Panc1 (cell line): Measurements from ENCODE around the gene GAMT. TPM values are rescaled to one million over a fixed set of nuclear protein-coding genes. Genes with fewer than 3 reads are reported as not detected.

ENCODE experiments used
- ATAC-seq: fragments of 200-7000 bp; cut with Tn5 transposase; 2 replicates; pipeline ENCODE4 v1.9.1; 2020; ENCODE audit warnings: mild to moderate bottlenecking, moderate library complexity
- BruUV-seq: library from RNA; stranded (reverse); fragments of 400-500 nt; replicated peaks from 2 replicates; lab custom pipeline; 2021; lab: Mats Ljungman, UMichigan
- CTCF ChIA-PET: fragments of 300-600 bp; sonication (Branson Sonifier 250); formaldehyde crosslinking; loops from one replicate; lab custom pipeline; 2022; ENCODE audit warnings: antibody characterized with exemption; lab: Charles Lee
- POLR2A ChIA-PET: fragments of 300-600 bp; sonication (Branson Sonifier 250); formaldehyde crosslinking; loops from one replicate; lab custom pipeline; 2022; ENCODE audit warnings: antibody characterized with exemption; lab: Charles Lee
- DNase-seq: peaks from one replicate; pipeline ENCODE4 v3.0.0-alpha.2; 2010; ENCODE audit warnings: low read depth, low spot score
- H3K27ac ChIP-seq: 2 replicates; pipeline ENCODE4 v1.5.1; 2011; ENCODE audit warnings: mild to moderate bottlenecking, low read length, inconsistent platforms
- H3K27me3 ChIP-seq: fragments of 200-500 bp; sonication (Bioruptor generic); 2 replicates; pipeline ENCODE4 v1.6.0; 2014; ENCODE audit warnings: low read length, inconsistent platforms; ENCODE audit not compliant: control insufficient read depth, insufficient read depth
- H3K36me3 ChIP-seq: fragments of 200-500 bp; sonication (Bioruptor generic); 2 replicates; pipeline ENCODE4 v1.5.1; 2014; ENCODE audit warnings: inconsistent platforms, mild to moderate bottlenecking, low read length, moderate library complexity; ENCODE audit not compliant: control insufficient read depth, insufficient read depth
- H3K4me1 ChIP-seq: 2 replicates; pipeline ENCODE4 v1.5.1; 2011; ENCODE audit warnings: inconsistent platforms, mild to moderate bottlenecking, low read length, moderate library complexity; ENCODE audit not compliant: control insufficient read depth, insufficient read depth
- H3K4me3 ChIP-seq, 2 experiments: 2 replicates each; pipeline ENCODE4 v1.5.1; 2011 to 2012; ENCODE audit warnings: low read depth in 2 of 2, low read length in 2 of 2, mild to moderate bottlenecking in 2 of 2, inconsistent platforms in 1 of 2, moderate library complexity in 1 of 2
- H3K9me3 ChIP-seq: fragments of 200-500 bp; sonication (Bioruptor generic); 2 replicates; pipeline ENCODE4 v1.5.1; 2014; ENCODE audit warnings: low read depth, mild to moderate bottlenecking, inconsistent platforms, low read length, moderate library complexity; ENCODE audit not compliant: control insufficient read depth, insufficient read depth
- CTCF ChIP-seq: fragments of 450-650 bp; IDR thresholded peaks from 2 replicates; pipeline ENCODE4 v1.5.1; 2017; ENCODE audit warnings: mild to moderate bottlenecking
- POLR2AphosphoS5 ChIP-seq: IDR thresholded peaks from 2 replicates; pipeline ENCODE4 v1.6.1; 2012; ENCODE audit warnings: mild to moderate bottlenecking, low read depth, low read length, moderate library complexity
- REST ChIP-seq, 2 experiments: IDR thresholded peaks; 2 replicates each; pipeline ENCODE4 v1.6.1; 2011 to 2012; ENCODE audit warnings: low read depth in 2 of 2, control low read depth in 1 of 2, low read length in 1 of 2, mild to moderate bottlenecking in 1 of 2, moderate library complexity in 1 of 2; ENCODE audit not compliant: insufficient read depth in 1 of 2
- SIN3A ChIP-seq: IDR thresholded peaks from 2 replicates; pipeline ENCODE4 v1.6.1; 2012; ENCODE audit warnings: low read depth, mild to moderate bottlenecking, low read length, moderate library complexity, borderline replicate concordance; ENCODE audit not compliant: insufficient read depth
- TCF7L2 ChIP-seq: IDR thresholded peaks from 2 replicates; pipeline ENCODE4 v1.6.1; 2011; ENCODE audit warnings: mild to moderate bottlenecking, low read depth, low read length, inconsistent platforms
- in situ Hi-C: cut with HindIII; loops from 2 replicates; pipeline ENCODE4 v1.10.0; 2016; ENCODE audit warnings: low sequenced_read_pairs, low pct_unique_long_range_greater_than_20kb
- intact Hi-C: fragments of 100-400 bp; cut with micrococcal nuclease; formaldehyde crosslinking; loops from one replicate; pipeline ENCODE4 v1.10.0; 2022; ENCODE audit not compliant: unreplicated experiment
- total RNA-seq: library from RNA; stranded (reverse); gene quantifications from one replicate; pipeline ENCODE4 v1.2.1, GENCODE V29; 2021; ENCODE audit not compliant: unreplicated experiment

GAMT gene
- total RNA-seq, 1 experiment from 2014 or later = 21.2 TPM

- no peak for ATAC-seq
- Histone ChIP-seq H3K9me3 (no peaks in the 10 kb centered on the region), H3K27me3 (no peaks in the 10 kb centered on the region), H3K27ac (no peak overlapping the region), H3K4me1 (peaks cover 24% of the 10 kb centered on the region), H3K36me3 (peaks cover 3% of the 10 kb centered on the region; the same call in 1 of the 2 replicates), H3K4me3 (no peak overlapping the region)
- intact Hi-C loops (no loop called here), in situ Hi-C loops (no loop called here)
- ChIA-PET POLR2A (no interaction called here), CTCF (no interaction called here)
- TF ChIP-seq CTCF (no peak), SIN3A (no peak), TCF7L2 (no peak), REST (IDR thresholded peaks at IDR 0.05; ENCODE audit: insufficient read depth in 1 of 2, low read depth in 2 of 2, low read length in 1 of 2) (no peak), POLR2AphosphoS5 (no peak)
- no peak for DNase-seq
- no TSS peak for BruUV-seq
Measured at GRCh38 chr19:1418951-1419738, 17.8 kb upstream of the GAMT start.

- ChIA-PET POLR2A (no interaction called here), CTCF (no interaction called here)
- Histone ChIP-seq H3K4me3 (no peak overlapping the region), H3K27me3 (no peaks in the 10 kb centered on the region), H3K27ac (no peak overlapping the region), H3K9me3 (no peaks in the 10 kb centered on the region), H3K4me1 (peaks cover 24% of the 10 kb centered on the region), H3K36me3 (peaks cover 3% of the 10 kb centered on the region; the same call in 1 of the 2 replicates)
- intact Hi-C loops (no loop called here), in situ Hi-C loops (no loop called here)
- TF ChIP-seq REST (IDR thresholded peaks at IDR 0.05; ENCODE audit: insufficient read depth in 1 of 2, low read depth in 2 of 2, low read length in 1 of 2) = no peak
- no peak for TF ChIP-seq CTCF
- TF ChIP-seq POLR2AphosphoS5 = no peak
- TF ChIP-seq TCF7L2 = no peak
- TF ChIP-seq SIN3A = no peak
- ATAC-seq = no peak
- BruUV-seq = no TSS peak
- DNase-seq = no peak
Measured at GRCh38 chr19:1418496-1418775, 17.1 kb upstream of the GAMT start.
